ENCODE results near the gene RAB17.

RAB17 gene

DNA sequence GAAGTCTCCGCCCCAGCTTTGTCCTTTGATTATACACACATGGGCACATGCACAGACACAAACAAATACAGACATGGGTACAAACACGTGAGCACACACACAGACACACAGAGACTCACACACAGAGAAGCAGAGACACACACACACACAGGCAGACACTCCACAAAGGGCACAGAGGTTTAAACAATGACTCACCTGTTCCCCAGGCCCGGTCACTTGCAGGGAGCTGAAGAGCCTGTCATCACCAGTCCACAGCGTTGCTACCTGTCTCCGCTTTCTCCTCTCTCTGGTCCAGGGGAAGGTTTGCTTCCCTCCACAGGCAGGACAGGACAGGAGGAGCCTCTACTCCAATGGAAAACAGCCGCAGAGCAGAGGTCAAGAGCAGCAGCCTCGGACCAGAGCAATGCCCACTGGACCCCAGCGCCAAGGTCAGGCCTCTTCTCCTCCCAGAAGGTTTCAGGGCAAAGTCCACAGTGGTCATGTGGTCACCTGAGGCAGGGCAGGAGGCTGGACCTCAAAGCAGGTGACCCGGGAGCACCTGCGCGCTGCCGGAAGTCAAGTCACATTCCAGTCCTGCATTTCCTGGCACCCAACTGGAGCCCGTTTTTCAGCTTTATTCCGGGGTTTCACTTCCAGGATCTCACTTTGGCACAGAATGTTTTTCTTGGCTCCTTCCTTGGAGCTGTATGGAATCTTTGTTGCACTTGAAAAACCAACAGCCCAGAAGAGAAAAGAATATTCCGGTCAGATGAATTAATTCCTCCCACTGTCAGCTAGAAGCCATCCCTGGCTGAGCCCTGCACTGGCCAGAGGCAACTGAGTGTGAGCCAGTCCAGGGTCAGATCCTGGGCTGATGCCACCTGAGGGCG is at the start of gene RAB17:
Gene RAB17, minus strand, starts transcription at position 463 of the 869 bp plus-strand sequence. CDS start 4,580 bp downstream, outside the sequence.
- no peak for DNase-seq

DNA sequence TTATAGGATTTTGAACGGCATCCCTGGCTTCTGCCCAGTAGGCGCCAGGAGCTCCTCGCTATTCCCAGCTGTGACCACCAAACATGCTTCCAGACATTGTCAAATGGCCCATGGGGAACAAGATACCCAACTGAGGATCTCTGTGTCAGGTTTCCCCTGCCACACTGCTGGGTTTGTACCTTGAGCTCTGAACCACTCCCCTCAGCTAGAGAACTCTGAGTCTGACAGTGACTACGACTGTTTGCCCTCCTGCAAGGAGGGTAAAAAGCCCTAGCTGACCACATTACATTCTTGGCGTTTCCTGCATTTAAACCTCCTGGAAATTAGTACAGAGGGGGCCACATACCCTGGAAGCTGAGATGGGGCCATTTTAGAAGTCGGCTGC is 49.3 kb upstream of the RAB17 start:
- DNase-seq, result no peak

GRCh38 chr2:237639052-237639835 is 48.7 kb upstream of the RAB17 start:
- no peak for DNase-seq

DNA sequence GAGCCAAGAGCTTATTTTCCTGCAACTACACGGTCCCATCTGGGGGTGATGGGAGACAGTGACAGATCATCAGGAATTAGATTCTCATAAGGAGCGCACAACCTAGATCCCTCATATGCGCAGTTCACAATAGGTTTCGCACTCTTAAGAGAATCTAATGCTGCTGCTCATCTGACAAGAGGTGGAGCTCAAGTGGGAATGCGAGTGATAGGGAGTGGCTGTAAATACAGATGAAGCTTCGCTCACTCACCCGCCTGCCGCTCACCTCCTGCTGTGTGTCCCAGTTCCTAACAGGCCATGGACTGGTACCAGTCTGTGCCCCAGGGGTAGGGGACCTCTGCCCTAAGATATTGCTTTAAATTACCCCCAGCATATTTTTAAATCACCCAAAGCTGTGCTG is 47.6 kb upstream of the RAB17 start:
- DNase-seq, result no peak

DNA sequence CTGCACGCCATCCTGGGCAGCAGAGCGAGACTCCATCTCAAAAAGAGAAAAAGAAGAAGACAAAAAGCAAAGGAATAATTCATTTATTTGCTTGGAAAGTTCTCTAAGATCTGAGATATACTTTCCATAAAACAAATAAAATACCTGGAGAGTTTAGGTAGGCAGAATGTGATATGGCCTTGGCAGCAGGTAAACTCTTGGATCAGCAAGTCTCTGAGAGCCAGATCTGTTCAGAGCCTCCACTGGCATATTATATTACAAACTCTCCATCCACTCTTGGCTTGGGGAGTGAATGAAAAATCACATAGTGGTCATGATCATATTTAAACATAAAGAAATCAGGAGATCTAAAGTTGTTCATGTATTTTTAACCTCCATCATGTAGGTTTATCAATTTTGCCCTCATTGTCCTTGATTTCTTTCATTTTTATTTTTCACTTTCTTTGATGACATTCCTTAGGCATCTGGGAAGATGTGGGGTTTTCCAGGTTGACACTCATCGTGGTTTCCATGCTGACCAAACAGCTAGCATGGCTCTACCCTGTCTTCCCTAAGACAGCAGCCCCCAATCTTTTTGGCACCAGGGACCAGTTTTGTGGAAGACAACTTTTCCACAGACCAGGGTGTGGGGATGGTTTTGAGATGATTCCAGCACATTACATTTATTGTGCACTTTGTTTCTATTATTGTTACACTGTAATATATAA is 47.0 kb upstream of the RAB17 start:
- DNase-seq, result no peak

DNA sequence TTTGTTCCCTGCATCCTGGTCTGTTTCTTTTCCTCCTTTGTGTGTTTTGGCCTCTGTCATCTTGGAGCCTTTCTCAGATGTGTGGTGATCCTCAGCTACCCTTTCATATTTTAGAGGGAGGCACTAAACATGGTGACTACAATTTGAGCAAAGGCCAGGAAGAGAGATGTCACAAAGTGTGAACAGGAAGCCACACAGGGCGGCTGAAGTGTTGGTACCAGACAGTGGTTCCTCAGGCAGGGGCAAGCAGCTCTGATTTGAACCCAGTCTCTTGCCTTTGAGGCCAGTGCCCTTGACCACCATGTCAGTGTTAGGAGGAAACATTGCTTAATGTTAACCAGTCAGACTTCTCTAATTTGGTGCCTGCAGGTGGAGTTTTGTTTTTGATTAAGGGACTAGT is 46.0 kb upstream of the RAB17 start:
- DNase-seq, result no peak

DNA sequence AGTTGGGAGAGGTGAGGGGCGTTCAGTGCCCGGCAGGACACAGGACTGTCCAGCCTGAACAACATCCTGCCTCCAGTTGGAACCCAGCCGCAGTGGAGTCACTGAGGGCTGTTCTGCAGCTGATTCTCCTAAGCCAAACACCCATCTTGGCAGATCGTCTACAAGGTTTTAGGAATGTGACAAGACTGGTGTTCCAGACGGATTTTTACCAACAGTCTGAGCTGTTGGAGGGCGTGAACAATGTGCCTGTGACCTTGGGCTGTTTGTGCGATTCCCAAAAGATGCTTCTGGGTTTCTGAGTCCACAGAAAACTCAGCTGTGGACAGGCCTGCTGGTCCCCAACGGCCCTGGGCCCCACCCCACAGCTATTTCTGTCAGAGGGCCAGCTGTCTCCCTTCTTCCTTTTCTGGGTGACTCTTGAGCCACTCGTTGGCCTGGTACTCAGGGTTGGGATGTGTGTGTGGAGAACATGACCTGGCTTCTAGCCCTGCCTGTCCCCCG is 42.6 kb upstream of the RAB17 start:
- DNase-seq, result no peak

DNA sequence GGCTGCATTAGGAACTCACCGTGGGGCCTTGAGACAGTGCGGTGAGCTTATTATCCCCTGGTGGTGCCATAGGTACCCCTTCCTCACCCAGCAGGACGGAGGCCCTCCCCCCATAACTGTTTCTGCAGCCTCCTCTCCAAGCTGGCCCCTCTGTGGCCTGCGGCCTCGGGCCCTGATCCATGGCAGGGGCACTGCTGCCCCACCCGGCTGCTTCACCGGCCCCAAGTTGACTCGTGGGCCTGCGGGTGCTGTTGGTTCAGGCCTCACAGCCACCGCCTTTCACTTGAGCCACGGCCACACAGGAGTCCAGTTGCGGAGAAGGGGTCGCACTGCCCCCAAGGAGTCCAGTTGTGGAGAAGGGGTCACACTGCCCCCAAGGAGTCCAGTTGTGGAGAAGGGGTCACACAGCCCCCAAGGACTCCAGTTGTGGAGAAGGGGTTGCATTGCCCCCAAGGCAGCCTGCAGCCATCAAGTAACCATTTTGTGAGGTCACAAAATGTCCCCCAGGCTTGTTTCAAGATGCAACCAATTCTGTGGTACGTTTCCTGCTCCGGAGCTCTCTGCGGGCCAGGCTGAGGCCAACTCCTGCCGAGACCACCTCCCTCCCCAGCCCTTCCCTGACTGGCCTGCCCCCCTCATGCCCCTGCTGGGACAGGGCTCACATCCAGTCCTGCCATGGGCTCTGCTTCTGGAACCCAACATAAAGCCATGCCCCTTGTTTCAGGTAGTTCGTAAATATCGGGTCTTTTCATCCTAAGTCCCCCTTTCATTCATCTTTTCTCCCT is 41.5 kb upstream of the RAB17 start:
- no peak for DNase-seq

DNA sequence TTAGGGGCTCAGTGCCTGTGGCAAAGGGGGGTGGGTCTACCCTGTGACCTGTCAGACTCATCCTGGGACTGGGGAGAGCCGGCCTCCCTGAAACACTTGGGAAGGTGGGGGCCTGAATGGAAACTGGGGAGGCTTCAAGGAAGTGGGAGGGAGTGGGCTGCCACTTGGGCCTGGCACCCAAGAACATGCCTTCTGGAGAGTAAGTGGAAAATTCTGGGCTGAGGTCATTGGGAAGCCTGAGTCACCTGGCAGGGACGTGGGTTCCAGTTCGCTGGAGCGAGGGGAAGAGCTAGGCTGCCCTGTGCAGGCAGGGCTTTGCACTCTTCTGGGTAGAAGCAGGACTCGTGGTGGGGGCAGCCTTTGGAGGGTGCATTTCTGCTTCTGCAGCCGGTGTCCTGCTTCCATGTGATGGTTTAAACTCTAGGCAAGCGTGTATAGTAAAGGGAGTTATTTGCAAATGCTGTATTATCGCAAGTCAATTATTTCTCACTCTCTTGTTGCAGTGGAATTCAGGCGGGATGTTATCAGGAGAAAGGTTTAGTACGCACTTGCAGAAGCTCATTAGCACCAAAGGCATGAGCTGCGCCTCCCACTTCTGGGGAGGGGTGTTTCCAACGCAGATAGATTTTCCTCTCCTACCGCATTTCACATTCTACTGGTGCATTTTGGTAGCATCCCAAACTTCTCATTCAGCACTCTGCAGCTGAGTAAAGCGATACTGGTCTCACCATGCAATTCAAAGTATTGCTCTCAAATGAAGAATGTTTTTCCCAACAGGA is 40.7 kb upstream of the RAB17 start:
- DNase-seq, result no peak

DNA sequence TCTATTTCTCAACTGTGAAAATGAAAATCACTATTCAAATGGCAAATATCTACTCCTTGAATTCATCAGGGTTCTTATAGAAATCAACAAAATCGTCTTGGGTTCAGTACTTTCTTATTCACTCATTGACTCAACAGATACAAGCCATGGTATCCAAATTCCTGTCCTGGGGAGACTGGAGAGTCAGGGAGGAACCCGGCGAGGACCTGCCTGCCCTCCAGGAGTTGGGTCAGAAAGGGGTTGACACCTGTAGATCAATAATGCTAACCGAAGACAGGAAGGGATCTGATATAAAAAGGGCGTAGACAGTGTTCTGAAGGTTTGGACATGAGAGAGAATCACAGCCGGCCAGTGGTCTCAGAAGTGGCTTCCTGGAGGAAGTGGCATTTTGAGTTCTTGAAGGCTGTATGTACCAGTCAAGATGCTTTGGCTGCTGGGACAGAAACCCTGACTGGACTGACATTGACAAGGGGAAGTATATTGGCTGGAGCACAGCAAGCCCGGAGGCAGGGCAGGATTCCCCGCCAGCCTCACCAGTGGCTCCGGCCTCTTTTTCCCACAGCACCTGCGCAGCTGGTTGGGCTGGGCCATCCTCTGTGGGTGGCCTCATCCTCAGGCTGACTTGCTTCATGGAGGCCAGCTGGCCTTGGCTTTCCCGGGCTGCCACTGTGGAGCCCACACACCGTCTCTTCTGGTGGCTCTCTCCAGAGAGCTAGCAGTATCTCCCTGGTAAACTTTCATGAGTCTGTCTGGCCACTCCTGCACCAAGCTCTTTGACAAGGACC is 39.9 kb upstream of the RAB17 start:
- DNase-seq, result no peak

DNA sequence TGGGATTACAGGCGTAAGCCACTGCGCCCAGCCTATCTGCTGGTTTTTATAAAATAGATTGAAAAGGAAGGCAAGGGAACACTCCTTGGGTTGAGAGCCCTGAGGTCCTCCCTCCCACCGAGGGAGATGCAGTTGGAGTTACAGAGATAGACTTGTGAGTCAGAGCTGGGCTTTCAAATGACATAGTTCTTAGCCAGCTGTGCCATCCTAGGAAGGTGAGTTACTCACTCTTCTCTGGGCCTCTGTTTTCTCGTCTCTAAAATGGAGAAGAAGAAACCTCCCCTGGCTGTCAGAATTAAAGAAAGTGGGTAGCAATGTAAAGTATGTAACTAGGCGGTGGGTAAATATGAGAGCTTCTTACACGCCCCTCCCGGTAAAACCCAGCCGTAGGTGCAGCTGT is 39.2 kb upstream of the RAB17 start:
- no peak for DNase-seq

DNA sequence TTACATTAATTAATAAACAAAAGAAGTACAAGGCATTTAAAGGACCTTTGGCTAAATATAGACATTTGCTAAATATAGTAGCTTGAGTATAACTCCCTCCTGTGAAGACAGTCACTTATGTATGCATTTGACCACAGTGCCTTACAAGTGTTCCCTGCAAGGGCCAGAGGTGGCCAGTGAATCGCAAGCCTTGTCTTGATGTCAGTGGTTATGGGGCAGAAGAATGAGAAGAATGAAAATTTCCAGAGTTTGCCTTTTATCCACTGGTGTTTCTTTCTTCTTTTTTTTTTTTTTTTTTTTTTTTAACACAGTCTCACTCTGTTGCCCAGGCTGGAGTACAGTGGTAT is 38.6 kb upstream of the RAB17 start:
- no peak for DNase-seq

- DNase-seq, result no peak
Observed at GRCh38 chr2:237628247-237629187, 38.0 kb upstream of the RAB17 start.

DNA sequence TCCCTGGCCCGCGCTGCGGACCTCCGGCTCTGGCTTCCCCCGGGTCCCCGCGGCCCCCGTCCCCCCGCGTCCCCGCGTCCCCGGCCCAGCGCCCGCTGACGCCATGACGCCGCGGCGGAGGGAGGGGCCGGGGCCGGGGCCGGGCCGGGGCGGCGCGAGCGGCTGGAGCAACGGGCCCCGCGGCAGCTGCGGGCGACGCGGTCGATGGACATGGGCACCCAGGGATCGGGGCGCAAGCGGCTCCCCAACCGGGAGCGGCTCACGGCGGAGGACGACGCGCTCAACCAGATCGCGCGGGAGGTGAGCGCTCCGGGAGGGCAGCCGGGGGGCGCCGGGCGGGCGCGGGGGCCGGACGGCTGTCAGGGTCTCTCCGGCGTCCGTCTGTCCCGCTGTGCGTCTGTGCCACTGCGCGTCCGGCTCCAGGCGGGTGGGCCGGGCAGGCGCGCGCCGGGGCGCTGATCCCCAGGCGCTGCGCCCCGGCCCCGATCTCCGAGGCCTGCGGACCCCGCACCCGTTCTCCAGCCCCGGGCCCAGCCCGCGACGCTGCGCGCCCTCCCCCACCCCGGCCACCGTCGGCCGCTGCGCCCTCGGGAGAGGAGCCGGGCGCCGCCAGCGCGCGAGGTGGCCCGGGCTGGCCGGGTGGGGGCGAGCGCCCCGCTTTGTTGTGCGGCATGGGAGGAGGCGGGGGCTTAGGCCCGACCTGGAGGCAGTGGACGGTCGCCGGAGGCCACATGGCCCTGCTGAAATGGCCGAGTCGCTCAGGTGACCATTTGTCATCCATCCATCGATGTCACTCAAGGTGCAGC is 37.1 kb upstream of the RAB17 start, which contains the start of gene LRRFIP1:
Gene LRRFIP1, plus strand, starts transcription at position 147 of the 806 bp plus-strand sequence. Its CDS starts 58 bp downstream, at position 205.
- no peak for DNase-seq

GRCh38 chr2:237626813-237627440 is 36.4 kb upstream of the RAB17 start:
- no peak for DNase-seq

DNA sequence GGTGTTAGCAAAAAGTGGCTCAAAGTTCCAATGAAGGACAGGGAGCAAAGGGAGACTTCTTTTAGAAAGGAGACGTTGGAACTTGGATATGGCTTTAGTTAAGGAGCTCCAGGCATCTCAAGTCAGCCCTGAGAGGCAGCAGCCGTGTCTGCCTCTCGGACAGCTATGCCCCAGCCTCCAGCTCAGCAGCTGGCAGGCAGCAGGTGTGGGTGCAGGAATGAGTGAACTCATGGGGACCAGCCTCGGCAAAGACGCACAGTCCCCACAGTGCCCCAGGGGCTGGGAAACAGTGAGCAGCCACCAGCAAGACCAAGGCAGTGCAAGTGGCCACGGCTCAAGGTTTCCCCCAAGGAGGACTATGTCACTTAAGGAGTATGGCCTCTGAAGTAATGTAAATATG is 35.2 kb upstream of the RAB17 start:
- no peak for DNase-seq

GRCh38 chr2:237625216-237625705 is 34.7 kb upstream of the RAB17 start:
- DNase-seq, result no peak

DNA sequence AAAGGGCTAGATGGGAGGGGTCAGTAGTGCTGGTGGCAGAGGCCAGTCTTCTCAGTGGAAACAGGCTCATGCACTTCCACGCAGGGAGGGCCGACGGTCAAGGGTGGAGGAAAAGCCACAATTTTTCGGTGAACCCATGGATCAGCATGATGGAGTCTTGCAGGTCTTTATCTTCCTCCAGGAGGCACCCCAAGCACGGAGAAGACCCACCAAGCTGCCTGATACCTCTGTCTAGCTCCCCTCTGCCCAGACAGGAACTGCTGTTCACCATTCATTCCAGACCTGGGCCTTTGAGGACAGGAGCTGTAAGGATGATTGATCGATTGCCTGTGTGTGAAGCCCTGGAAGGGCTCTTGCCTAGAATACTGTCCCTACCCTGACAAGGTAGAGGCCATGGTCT is 34.0 kb upstream of the RAB17 start:
- no peak for DNase-seq

Measured in NCI-H446 treated with DMSO at 0.1 percent for 48 hours (cell line).